Fibroblast of lung (primary cell): ENCODE measurements around the gene AGTPBP1. TPM values are rescaled to one million over a fixed set of nuclear protein-coding genes. Genes with fewer than 3 reads are reported as not detected.
A peak's percentile ranks its signal among the peaks of the same experiment; 100 is the strongest.

Experiments
- DNase-seq, 2 donors: peaks; one replicate each; pipeline versions ENCODE4 v3.0.0 to v3.0.0-alpha.2; 2010; ENCODE audit warnings: low read depth in 2 of 2
- H2AFZ ChIP-seq: 2 replicates; pipeline ENCODE4 v1.5.1; 2012; ENCODE audit warnings: low read length, control low read depth, inconsistent platforms
- H3K27ac ChIP-seq: 2 replicates; pipeline ENCODE4 v1.5.1; 2011; ENCODE audit warnings: low read length, control low read depth; ENCODE audit not compliant: insufficient read depth
- H3K27me3 ChIP-seq: 2 replicates; pipeline ENCODE4 v1.5.1; 2011; ENCODE audit warnings: mild to moderate bottlenecking, low read length; ENCODE audit not compliant: control insufficient read depth, insufficient read depth
- H3K36me3 ChIP-seq: 2 replicates; pipeline ENCODE4 v1.5.1; 2011; ENCODE audit warnings: low read length; ENCODE audit not compliant: control insufficient read depth, insufficient read depth
- H3K4me1 ChIP-seq: 2 replicates; pipeline ENCODE4 v1.5.1; 2011; ENCODE audit warnings: low read length; ENCODE audit not compliant: control insufficient read depth, insufficient read depth; ENCODE audit errors: extremely low read depth
- H3K4me2 ChIP-seq: 2 replicates; pipeline ENCODE4 v1.5.1; 2011; ENCODE audit warnings: low read length, control low read depth; ENCODE audit not compliant: insufficient read depth; ENCODE audit errors: extremely low read depth
- H3K4me3 ChIP-seq, 4 experiments: fragments of 200-600 bp in 1 of 4; sonication (generic) in 1 of 4; replicated peaks in 1 of 4; 2 replicates each; pipeline ENCODE4 v1.5.1; 2011 to 2016; ENCODE audit warnings: low read length in 4 of 4, low read depth in 3 of 4, mild to moderate bottlenecking in 3 of 4, control low read depth in 2 of 4, inconsistent platforms in 1 of 4, mixed read lengths in 1 of 4; ENCODE audit not compliant: insufficient read depth in 1 of 4; ENCODE audit errors: control extremely low read depth in 1 of 4
- H3K79me2 ChIP-seq: 2 replicates; pipeline ENCODE4 v1.5.1; 2012; ENCODE audit warnings: mild to moderate bottlenecking, low read length, inconsistent platforms; ENCODE audit not compliant: control insufficient read depth, insufficient read depth
- H3K9ac ChIP-seq: 2 replicates; pipeline ENCODE4 v1.5.1; 2011; ENCODE audit warnings: mild to moderate bottlenecking, low read length, control low read depth; ENCODE audit not compliant: insufficient read depth
- H3K9me3 ChIP-seq: 2 replicates; pipeline ENCODE4 v1.5.1; 2012; ENCODE audit warnings: low read depth, low read length; ENCODE audit not compliant: control insufficient read depth, insufficient read depth
- H4K20me1 ChIP-seq: 2 replicates; pipeline ENCODE4 v1.5.1; 2011; ENCODE audit warnings: low read length; ENCODE audit not compliant: control insufficient read depth, insufficient read depth; ENCODE audit errors: extremely low read depth
- CTCF ChIP-seq, 2 donors: IDR thresholded peaks in 1 of 2; conservative IDR thresholded peaks in 1 of 2; 1 replicate in 1 of 2; 2 replicates in 1 of 2; pipeline ENCODE4 v1.5.1; 2011 to 2012; ENCODE audit warnings: low read length in 2 of 2, control low read depth in 1 of 2, inconsistent platforms in 1 of 2, low read depth in 1 of 2, mild to moderate bottlenecking in 1 of 2
- EZH2 ChIP-seq: IDR thresholded peaks from 2 replicates; pipeline ENCODE4 v1.5.1; 2012; ENCODE audit warnings: low read length, control low read depth, mild to moderate bottlenecking; ENCODE audit errors: missing control alignments
- polyA plus RNA-seq, 2 donors: library from polyadenylated mRNA; depleted of rRNA in 1 of 2; stranded (reverse) in 1 of 2; unstranded in 1 of 2; fragments of >200 nt; gene quantifications; 2 replicates each; pipeline ENCODE4 v1.2.1, GENCODE V29; 2011 to 2012; ENCODE audit warnings: missing spikeins in 1 of 2
- total RNA-seq: library from RNA; depleted of rRNA; stranded (reverse); fragments of >200 nt; gene quantifications from 2 replicates; pipeline ENCODE4 v1.2.1, GENCODE V29; 2014

AGTPBP1 gene
- total and polyA plus RNA-seq, 2 donors (not counting 1 experiment from before 2014, with no cell fraction given), result 10.6 to 10.7 TPM

DNA sequence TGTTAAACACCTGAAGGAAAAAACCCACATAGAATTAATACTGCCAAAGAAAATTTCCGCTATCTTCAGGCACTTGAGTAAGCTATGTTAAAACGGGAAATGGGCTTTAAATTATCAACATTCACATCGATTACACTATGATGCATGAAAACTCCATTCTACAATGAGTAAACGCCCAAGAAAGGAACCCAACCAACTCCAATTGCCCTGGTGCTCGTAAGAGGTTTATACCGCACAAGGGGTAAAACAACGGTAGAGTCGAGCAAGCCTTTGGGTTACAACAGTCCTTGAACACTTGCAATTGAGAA is 1.0 kb downstream of the AGTPBP1 start:
- Histone ChIP-seq H3K9ac (peak overlapping the region; percentile 75), H3K4me3 (peak overlapping the region; percentile 65 to 89 (median 78)), H3K79me2 (no peaks in the 10 kb centered on the region), H4K20me1 (no peaks in the 10 kb centered on the region), H3K4me1 (peaks cover 6% of the 10 kb centered on the region), H3K27ac (peak overlapping the region; percentile 52), H3K27me3 (peaks cover 2% of the 10 kb centered on the region), H3K36me3 (no peaks in the 10 kb centered on the region), H2AFZ (peak overlapping the region; percentile 96), H3K9me3 (no peaks in the 10 kb centered on the region), H3K4me2 (peak overlapping the region; percentile 96)
- DNase-seq, result peak in 1 of 2 donors; percentile 34
- no peak for TF ChIP-seq CTCF (conservative IDR thresholded peaks at IDR 0.05 in 1 of 2, IDR thresholded peaks at IDR 0.05 in 1 of 2; ENCODE audit: low read depth in 1 of 2, low read length in 2 of 2)
- TF ChIP-seq EZH2, result no peak

DNA sequence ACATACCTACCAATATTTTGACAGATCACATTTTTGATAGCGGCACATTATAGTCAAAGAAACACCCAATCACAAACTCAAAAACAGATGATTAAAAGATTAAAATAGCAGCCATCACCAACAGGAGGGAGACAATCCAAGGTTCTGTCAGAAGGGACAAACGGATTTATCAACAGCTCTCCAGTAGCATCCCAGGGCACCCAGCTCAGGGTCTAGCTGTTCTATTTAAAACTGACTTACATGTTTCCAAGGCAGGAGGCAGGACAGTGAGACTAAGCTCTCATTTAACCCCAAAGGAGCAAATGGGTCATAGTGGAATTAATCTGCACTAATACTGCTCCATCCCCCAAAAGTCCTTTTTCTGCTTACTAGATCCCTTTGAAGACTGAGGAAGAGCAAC is 3.2 kb downstream of the AGTPBP1 start:
- no peaks in the 10 kb centered on the region for H3K9me3 ChIP-seq
- H3K79me2 ChIP-seq, result no peaks in the 10 kb centered on the region
- H3K36me3 ChIP-seq, result no peaks in the 10 kb centered on the region

DNA sequence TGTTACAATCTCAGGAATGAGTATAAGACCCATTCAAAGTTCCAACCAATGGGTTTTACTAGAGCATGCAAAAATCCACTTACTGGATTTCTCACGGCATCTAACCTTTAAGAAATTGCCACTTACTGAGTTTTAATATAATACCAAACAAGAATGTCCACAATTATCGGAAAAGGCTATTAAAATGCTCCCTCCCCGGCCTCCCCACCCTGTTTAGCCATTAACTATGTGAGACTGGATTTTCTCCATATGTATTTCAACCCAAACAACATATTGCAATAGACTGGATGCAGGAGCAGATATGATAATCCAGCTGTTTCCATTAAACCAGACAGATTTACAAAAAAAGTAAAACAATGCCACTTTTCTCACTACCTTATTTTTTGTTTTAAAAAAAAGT is 4.1 kb downstream of the AGTPBP1 start:
- no peak overlapping the region for H3K27ac ChIP-seq
- no peak overlapping the region for H3K4me3 ChIP-seq
- H3K36me3 ChIP-seq, result no peaks in the 10 kb centered on the region
- TF ChIP-seq EZH2 (no peak), CTCF (conservative IDR thresholded peaks at IDR 0.05 in 1 of 2, IDR thresholded peaks at IDR 0.05 in 1 of 2; ENCODE audit: low read depth in 1 of 2, low read length in 2 of 2) (no peak)
- H4K20me1 ChIP-seq, result no peaks in the 10 kb centered on the region
- H3K4me2 ChIP-seq, result no peak overlapping the region
- H3K9me3 ChIP-seq, result no peaks in the 10 kb centered on the region
- H3K4me1 ChIP-seq, result peaks cover 6% of the 10 kb centered on the region
- peak in 1 of 2 donors; percentile 17 for DNase-seq
- no peak overlapping the region for H2AFZ ChIP-seq
- H3K79me2 ChIP-seq, result no peaks in the 10 kb centered on the region
- no peak overlapping the region for H3K9ac ChIP-seq
- H3K27me3 ChIP-seq, result no peaks in the 10 kb centered on the region

More for the DNA sequence above, 3.2 kb downstream of the AGTPBP1 start:
- TF ChIP-seq EZH2, result no peak
- TF ChIP-seq CTCF (conservative IDR thresholded peaks at IDR 0.05 in 1 of 2, IDR thresholded peaks at IDR 0.05 in 1 of 2; ENCODE audit: low read depth in 1 of 2, low read length in 2 of 2), result no peak
- H3K4me1 ChIP-seq, result peaks cover 6% of the 10 kb centered on the region
- H3K27me3 ChIP-seq, result no peaks in the 10 kb centered on the region
- no peak overlapping the region for H3K4me3 ChIP-seq
- H3K9ac ChIP-seq, result no peak overlapping the region
- H3K27ac ChIP-seq, result no peak overlapping the region
- DNase-seq, result no peak
- no peak overlapping the region for H3K4me2 ChIP-seq
- H4K20me1 ChIP-seq, result no peaks in the 10 kb centered on the region
- H2AFZ ChIP-seq, result no peak overlapping the region
